GM08714 (cell line): Measurements from ENCODE around the gene PRKAG2.
"Not testable (repeated sequence)": the region's sequence is repeated elsewhere in the genome, so short reads cannot be mapped to it uniquely, and the experiment has no call there.

Experiments
- H3K4me3 ChIP-seq: fragments of 200-500 bp; sonication (Bioruptor generic); 2 replicates; pipeline ENCODE4 v1.5.1; 2014; ENCODE audit warnings: mild to moderate bottlenecking, low read length, inconsistent platforms
- ZNF274 ChIP-seq: IDR thresholded peaks from 2 replicates; pipeline ENCODE4 v1.6.1; 2012; ENCODE audit warnings: mild to moderate bottlenecking, low read depth, low read length

Gene PRKAG2

DNA sequence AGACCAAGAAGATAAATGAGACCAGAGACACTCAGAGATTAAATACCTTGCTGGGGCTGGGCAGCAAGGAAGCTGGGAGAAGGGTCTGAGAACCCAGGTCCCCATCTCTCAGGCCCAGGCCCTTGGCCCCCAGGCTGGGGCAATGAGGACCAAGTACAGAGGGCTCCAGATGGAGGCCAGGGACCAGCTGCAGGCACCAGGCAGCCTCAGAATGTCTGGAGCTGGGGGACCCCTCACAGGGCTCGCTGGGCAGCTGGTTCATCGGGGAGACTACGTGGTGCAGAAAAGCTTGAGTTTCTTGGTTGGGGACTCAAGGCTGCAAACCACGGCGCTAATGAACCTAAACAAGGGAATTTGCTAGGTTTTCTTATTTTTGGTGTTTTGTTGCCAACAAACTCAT lies 75.6 kb downstream of the PRKAG2 start:
- TF ChIP-seq ZNF274, result no peak
- no peak overlapping the region for H3K4me3 ChIP-seq

DNA sequence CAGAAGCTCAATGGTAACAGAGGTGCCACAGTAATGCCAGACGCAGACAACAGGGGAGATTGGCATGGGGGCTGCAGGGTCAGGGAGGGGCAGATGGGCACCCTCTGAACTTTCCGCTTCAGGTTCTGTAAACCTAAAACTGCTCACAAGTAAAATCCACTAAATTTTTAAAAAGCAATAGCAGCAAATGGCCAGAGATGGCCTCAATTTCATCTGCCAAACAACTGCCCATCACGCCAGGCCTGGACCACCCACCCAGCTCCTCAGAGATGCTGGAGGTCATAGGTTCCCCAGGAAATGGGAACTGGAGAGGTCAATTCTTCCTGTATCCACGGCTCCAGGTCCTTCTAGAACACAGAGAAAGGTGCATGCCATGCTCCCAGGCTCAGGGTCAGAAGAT lies 76.1 kb downstream of the PRKAG2 start:
- no peak for TF ChIP-seq ZNF274
- H3K4me3 ChIP-seq, result no peak overlapping the region

DNA sequence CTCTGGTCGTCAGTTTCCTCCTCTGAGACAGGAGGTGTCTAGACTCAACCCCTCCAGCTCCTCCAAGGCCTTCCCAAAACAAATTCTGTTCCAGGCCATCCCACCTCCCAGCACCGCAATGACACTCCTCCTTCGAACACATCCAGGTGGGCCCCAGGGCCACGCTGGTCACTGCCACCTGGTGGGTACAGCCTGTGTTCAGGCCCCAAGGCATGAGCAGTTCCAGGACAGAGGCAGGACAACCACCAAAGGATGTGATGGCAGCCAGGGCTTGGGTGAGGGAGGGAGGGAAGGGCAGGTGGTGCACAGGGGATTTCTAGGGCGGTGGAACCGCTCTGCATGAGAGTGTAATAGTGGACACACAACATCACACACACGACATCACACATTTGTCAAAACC lies 76.5 kb downstream of the PRKAG2 start:
- H3K4me3 ChIP-seq, result no peak overlapping the region
- no peak for TF ChIP-seq ZNF274

DNA sequence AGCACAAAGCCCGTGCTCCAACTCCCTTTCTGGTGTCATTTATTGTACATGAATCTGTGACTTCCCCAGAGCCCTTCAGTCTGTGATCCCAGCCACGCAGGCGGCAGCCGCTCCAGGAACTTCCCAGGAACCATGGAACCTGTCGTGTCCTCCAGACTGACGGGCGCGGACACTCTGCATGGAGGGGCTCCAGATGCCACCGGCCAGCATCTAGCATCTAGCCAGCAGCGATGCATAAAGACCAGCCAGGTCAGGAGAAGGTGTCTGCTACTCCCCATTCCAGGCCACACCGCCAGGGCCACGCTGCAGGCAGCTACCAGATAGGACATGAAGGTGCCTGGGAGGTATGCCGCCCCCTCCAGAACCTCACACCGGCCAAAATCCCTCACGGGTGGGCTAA lies 77.4 kb downstream of the PRKAG2 start:
- TF ChIP-seq ZNF274, result no peak
- H3K4me3 ChIP-seq, result no peak overlapping the region

DNA sequence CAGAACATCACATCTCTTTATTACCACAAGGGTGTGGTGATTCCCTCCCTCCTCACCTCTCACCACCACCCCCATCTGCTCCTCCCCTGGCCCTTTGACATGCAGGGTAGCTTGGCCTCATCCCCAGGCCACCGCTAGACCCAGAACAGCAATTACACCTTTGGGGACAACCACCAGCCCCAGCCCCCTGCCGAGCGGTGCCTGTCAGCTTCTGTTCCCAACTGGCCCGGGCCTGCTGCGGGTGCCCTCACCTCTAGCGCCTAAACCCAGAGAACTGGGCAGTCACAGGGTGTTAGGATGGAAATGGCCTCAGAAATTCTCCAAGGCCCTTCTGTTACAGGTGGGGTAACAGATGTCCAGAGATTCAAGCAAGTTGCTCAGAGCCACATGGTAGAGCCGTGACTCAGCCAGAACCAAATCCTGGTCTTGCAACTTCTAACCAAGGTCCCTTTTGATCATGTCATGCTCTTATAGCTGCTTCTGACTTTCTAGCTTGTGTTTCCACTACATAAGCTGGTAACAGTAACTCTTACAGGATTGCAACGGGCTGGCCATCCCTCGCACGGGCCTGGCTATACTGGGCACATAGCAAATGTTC lies 78.0 kb downstream of the PRKAG2 start:
- TF ChIP-seq ZNF274, result no peak
- H3K4me3 ChIP-seq, result no peak overlapping the region

DNA sequence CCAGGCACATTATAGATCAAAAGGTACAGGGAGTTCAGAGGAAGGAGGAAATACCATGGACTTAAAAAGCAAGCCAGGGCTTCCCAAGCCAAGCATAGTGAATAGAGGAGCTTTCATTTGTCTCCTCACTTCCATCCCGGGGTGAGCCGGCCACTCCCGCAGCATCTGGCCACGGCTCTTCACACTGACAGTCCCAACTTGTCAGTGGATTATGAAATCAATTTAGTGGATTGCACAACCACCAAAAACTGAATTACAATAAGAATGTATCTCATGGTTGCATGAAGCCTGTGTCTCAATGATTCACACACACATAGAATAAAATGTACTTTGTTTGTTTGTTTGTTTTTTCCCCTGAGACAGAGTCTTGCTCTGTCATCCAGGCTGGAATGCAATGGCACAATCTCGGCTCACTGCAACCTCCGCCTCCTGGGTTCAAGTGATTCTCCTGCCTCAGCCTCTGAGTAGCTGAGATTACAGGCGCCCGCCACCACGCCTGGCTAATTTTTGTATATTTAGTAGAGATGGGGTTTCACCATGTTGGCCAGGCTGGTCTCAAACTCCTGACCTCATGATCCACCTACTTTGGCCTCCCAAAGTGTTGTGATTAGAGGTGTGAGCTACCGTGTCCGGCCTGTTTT lies 79.1 kb downstream of the PRKAG2 start:
- H3K4me3 ChIP-seq, result not testable (repeated sequence)

DNA sequence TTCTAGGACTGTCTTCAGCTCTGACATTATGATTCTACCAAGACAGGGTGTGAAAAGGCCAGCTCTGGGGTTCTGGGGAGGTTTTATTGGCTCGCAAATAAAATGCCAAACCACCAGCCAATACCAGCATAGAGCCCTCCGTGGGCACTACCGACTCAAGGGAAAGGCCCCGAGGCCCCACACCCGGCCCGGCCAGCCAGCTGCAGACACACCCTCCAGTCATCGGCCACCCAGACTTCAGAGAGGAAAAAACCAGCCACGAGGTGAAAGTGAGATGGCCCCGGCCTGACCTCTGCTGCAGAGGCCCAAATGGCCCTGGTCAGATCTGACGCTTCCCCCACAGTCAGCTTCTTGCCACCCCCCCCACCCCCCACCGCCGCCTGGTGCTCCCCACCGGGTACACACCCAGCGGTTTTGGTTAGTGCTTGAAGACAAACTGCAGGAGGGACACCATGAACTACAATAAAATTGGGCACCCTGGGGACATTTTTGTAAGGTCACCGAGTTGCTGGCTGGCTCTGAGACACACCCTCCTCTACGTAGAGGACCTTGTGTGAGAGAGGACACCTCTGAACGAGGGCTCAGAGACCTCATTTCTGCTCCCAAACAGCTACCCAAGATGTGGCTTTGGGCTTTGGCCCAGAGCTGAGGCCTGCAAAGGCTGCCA lies 79.9 kb downstream of the PRKAG2 start:
- TF ChIP-seq ZNF274, result no peak
- no peak overlapping the region for H3K4me3 ChIP-seq

DNA sequence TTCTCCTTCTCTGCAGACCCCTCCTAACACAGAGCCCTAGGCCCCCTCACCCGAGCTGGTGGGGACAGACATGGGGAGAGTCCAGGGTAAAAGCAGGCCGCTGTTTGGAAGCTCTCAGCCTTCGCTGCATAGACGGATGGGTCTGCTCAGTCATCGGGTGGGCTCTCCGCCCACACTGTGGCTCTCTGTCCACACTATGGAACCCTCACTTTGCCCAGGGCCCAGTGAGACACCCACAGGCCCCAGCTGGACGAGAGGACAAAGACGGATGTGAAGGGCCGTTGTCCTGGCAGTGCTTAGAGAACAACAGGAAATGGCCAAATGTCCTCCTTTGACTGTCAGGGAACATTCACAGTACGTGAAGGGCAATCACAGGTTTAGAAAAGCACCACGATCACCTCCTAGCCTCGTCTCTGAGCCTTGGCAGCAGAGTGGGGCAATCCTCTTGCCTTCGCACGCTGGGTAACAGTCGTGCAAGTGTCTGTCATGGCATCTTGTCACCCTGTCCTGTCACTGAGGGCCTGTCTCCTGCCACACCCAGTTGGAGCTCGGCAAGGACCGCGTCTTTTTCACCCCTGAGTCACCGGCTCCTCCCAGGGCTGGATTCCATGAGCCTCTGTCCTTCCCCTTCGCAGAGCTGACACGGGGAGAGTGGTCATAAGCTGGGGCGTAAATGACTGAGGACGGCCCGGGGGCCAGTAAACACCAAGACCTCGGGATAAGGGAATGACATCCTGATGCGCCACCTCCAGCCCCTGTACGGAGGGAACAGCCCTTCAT lies 80.6 kb downstream of the PRKAG2 start:
- TF ChIP-seq ZNF274, result no peak
- H3K4me3 ChIP-seq, result no peak overlapping the region

DNA sequence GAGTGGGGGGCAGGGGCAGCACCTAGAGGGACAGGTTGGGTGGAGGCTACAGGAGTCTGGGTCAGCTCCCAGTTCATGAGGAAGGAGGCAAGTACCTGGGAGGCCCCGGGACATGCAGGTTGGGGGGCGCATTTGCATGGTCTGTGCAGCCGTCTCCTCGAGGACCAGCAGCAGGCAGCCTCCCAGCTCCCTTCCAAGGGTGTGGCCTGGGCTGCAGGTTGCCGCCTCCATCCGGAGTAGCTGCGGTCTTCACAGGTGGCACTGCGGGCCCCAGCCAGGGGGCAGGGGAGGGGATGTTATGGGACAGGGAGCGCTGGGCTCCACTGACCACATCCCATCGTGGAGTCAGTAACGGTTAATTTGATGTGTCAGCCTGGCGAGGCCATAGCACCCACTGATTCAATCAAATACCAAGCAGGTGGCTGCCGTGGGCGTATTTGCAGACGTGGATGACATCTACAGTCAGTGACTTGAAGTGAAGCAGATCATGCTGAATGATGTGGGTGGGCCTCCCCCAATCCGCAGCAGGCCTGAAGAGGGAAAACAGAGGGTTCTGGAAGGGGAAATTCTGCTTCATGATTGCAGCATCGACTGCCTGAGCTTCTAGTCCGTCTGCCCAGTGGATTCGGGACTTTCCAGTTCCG lies 81.6 kb downstream of the PRKAG2 start:
- no peak overlapping the region for H3K4me3 ChIP-seq
- no peak for TF ChIP-seq ZNF274

DNA sequence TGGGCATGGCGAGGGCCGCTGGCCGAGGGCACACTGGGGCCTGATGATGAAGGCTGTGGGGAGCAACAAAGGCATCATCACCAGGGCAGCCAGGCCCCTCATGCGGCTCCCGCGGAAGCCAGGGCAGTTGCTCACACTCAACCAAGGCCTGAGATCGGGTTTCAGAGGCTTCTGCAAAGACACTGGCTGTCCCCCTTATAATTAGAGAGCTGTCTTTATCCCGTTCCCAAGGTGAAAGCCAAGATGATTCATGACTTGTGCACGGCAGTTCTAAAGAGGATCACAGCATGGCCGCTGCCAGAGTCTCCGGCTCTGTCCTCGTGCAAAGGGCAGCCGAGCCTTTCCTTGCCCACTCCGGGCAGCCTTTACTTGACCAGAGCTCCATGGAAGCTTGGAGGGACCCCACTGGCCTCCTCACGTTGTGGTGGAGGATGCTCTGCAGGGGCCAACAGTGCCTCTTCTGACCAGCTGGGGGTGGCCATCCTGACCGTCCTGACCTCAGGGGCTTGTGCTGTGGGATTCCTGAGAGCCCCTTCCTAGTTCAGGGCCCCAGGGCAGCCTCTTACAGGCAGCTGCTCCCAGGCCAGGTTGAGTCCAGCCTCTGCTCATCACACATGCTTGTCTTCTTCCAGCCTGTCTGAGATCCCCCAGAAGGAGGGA lies 82.3 kb downstream of the PRKAG2 start:
- TF ChIP-seq ZNF274, result no peak
- no peak overlapping the region for H3K4me3 ChIP-seq

DNA sequence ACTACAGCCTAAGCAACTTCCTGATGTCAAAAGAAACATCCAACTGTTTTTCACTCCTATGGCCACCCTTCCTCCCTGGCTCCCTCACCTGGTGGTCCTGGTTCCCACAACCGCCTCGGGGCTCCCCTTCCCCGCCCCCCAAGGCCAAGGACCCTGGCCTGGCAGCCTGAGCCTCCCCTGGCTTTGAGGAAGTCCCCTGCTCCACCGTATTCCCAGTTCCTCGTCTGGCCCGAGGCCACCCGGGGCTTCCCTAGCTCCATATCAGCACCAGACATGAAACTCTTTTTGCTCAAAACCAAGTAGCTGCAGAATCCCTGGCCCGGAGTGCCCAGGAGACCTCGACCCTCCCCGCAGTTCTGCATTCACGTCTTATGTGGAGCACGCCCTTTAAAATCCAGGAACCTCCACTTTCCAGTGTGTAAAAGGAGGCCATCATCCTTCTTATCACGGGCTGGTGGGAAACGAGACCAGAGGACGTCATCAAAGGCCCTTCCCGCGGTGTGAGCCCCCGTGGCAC lies 82.9 kb downstream of the PRKAG2 start:
- no peak for TF ChIP-seq ZNF274
- H3K4me3 ChIP-seq, result no peak overlapping the region

DNA sequence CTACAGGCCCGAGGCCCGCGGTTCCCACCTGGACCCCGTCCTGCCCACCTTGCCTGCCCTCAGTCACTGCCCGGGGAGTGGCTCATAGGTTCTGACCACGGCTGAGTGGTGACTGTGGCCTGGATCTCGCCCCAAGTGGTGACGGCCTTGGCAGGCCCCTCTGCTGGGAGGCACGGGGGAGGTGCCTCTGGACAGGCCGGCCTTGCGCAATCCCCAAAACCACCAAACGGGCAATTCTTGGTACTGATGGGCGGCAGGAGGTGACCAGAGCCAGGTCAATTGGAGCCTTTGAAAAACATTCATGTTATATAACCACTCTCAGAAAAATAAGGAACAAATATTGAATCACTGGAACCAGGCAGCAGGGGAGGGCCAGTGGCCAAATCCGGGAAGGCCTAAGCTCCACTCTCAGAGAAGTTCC lies 83.4 kb downstream of the PRKAG2 start:
- no peak overlapping the region for H3K4me3 ChIP-seq
- no peak for TF ChIP-seq ZNF274

DNA sequence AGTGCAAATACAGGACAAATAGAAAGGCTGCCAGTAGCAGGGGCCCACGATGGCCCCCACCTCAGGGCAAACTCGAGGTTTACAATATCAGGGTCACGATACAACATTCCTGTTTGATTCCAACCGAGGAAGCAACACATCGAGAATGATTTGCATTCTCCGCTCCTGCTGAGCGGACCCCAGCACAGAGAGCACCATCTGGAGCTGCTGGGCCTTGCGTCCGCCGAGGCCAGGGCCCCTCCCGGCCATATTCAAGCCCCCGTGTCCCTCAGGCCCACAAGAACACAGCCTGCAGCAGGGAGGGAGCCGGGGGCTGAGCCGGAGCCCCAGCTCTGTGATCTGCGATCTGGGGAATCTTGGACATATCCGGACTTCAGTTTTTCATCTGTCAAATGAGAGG lies 84.3 kb downstream of the PRKAG2 start:
- TF ChIP-seq ZNF274, result no peak
- H3K4me3 ChIP-seq, result no peak overlapping the region

DNA sequence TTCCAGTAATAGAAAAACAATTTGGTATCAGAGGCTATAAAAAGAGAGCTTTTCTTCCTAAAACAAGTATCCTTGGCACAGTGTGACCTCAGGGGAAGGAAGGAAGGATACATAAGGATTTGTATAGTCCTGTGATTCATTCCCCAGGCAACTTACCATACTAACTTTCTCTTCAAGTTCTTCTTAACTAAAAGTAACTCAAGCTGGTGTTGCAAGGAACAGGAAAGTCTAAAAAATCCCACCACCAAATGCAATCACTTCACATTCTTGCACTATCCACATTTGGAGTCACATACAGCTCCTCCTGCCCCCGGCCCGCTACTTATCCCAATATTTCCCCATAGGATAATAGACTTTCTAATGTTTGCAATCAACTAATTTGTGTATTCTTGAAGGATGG lies 84.8 kb downstream of the PRKAG2 start:
- no peak for TF ChIP-seq ZNF274
- no peak overlapping the region for H3K4me3 ChIP-seq
